ENCODE data around the gene IL11.

The IL11 gene

DNA sequence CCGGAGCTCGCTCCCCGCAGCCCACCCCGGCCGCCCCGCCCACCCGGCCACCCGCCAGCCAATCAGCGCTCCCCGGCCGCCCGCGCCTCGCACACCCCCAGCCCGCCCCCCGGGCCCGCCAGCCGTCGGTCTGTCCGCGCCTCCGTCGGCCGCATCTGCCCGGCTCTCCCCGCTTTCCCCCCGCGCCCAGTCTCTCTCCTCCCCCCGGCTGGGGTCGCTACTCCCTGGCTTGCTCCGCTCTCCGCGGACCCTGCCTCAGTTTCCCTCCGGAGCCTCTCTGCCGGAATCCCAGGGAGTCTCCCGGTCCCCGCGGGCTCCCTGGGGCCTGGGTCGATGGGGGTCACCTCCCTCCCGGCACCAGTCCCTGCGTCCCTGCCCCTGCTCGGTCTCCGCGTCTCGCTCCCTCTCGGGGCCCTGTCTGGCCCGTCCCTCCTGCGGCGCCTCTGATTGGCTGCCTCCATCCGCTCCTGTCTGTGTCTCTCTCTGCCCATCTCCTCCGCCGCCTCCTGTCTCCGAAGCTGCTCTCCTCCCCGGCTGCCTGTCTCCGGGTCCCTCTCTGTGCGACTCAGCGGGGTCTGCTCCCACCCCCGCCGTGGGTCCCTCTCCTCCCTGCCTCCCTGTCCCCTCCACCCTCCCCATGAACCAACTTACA lies 484 bp downstream of the IL11 start:
- peak; percentile 90 for DNase-seq

GRCh38 chr19:55368701-55369563 lies 1.3 kb downstream of the IL11 start:
- DNase-seq = no peak

- DNase-seq = no peak
Observed at GRCh38 chr19:55368106-55368505, 2.2 kb downstream of the IL11 start.

DNA sequence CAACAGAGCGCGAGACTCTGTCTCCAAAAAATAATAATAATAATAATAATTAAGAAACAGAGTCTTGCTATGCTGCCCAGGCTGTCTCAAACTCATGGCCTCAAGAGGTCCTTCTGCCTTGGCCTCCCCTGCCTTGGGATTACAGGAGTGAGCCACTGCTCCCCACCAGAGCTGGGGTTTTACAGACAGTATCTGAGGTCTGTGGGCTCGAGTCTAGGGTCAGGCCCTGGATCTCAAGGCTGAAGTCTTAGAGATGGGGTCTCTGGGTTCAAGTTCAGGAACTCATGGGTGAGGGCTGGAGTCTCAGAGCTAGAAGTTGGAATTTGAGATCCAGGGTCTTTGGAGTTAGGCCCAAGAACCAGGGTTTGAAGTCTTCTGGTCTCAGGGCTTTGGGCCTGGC lies 3.5 kb downstream of the IL11 start:
- no peak for DNase-seq

DNA sequence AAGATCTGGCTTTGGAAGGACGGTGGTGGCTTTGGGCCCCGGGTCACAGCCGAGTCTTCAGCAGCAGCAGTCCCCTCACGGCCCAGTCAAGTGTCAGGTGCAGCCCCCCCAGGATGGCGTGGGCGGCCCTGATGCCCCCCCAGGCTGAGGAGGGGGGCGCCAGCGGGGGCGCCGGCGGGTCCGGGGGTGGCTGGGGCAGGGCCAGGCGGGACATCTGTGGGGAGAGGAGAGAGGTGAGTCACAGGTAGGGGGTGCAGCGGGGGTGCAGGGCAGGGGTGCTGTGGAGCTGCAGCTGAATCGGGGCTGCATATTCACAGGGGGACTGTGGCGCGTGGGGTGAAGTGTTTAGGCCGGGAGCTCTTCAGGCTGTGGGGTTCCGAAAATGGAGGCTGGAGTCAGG lies 4.3 kb downstream of the IL11 start:
- no peak for DNase-seq

DNA sequence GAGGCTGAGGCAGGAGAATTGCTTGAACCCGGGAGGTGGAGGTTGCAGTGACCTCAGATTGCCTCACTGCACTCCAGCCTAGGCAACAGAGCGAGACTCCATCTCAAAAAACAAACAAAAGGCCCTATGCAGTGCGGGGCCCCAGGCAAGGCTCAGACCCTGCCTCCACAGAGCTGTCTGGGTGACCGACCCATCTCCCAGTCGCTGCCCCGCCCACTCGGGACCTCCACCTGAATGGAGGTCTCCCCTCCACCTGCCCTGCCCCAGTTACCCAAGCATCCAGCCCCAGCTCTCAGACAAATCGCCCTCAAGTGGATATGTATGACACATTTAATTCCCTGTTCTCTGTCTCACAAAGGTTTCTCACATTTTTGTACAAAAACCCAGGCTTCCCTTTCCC lies 5.0 kb downstream of the IL11 start:
- no peak for DNase-seq

GRCh38 chr19:55362990-55363716 lies 7.1 kb downstream of the IL11 start, which contains the start of gene GARIN5B:
GARIN5B (minus strand) TSS chr19:55363260; CDS start chr19:55363066, 194 bp downstream.
- DNase-seq = no peak

DNA sequence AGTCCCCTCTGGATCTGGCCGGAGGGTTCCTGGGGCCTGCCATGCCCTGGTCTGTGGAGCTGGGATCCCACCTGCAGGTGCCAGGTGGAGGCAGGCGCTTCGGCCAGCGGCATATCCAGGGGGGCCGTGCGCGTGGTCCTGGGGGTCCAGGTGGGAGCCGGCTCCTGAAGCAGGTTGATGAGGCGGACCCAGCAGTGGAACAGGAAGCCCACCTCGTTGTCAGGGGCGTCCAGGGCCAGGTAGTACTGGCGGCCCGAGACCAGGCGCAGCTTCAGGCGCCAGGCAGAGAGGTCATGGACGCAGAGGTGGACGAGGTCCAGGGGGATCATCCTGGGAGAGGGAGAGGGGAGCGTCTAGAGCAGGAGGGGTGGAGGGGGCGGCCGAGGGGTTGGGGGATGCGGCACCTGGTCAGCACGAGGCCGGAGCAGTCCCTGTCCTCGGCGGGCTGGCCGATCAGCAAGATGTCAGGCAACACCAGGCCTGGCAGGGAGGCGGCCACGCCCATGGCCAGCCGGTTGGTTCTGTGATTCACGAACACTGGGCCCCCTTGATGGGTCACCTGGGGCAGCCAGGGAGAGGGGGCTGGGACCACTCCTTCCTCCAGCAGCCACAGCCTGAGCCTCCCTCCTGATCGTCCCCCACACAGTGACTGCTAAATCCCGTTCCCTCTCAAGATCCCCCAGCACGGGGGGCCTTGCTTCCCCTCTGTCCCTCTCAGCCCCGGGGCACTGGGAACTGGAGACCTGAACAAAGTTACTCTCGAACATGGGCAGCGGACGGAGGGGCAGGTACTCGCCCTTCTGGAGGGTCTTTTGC lies 7.9 kb downstream of the IL11 start:
- DNase-seq = no peak

DNA sequence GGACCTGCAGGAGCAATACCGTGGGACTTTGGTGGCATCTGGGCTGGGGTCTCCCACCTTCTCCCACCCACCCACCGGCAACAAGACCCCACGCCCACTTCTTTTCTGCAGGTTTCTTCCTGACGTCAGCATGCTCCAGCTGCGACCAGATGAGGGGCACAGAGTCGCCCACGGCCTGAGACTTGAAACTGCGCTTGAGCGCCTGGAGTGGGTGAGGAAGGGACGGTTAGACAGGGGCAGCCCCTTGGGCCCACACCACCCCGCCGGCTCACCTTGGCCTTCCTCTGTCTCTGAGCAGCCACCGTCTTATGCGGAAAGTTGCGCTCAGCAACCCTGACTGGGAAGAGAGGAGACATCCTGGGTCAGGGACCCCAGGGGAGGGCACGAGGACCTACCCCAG lies 9.4 kb downstream of the IL11 start:
- DNase-seq = no peak

- DNase-seq = no peak
Observed at GRCh38 chr19:55358943-55359908, 11.0 kb downstream of the IL11 start.

DNA sequence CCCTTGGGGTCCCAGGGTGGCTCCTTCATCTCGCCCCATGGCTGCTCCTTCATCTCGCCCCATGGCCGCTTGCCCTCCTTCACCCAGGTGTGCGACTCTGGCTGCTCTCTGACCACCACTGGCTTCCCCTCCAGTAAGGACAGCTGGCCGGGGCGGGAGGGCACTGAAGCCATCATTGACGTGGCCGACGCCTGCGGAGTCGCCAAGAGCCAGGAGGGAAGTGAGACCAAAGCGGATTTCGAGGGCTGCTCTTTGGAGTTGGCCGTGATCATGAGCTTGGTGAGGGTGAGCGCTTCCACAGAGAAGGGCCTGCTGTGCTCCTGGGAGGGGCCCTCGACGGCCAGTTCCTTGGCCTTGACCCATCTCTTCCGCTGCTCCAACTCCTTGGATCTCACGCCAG lies 11.8 kb downstream of the IL11 start:
- DNase-seq = no peak

DNA sequence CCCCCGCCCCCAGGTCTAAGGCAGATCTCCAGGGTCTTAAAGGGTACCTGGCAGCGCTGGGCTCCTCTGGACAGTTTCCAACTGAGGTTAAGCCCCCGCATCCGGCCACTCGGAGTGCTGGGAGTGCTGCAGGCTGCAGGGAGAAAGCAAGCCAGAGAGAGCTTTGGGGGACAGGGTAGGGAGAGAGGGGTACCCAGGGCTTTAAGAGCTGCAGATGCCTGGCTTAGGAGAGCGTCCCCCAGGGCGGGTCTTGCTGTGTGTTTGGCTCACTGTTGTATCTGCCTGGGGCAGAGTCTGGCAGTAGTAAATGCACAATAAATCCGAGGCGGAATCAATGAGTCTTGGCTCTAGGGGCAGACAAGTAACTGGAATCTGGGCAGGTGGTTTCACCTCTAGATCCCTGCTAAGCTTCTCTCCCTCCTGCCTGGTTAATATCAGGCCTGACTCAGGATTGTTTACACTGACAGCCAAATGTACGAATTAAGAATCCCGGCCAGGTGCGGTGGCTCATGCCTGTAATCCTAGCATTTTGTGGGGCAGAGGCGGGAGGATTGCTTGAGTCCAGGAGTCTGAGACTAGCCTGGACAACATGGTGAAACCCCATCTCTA lies 14.9 kb downstream of the IL11 start:
- DNase-seq = no peak

- no peak for DNase-seq
Observed at GRCh38 chr19:55354698-55355212, 15.5 kb downstream of the IL11 start, which contains the start of gene COX6B2. COX6B2 (minus strand) TSS chr19:55354719; CDS start chr19:55354521, 198 bp downstream.

GRCh38 chr19:55353803-55354697 lies 16.2 kb downstream of the IL11 start:
- peak; percentile 83 for DNase-seq

DNA sequence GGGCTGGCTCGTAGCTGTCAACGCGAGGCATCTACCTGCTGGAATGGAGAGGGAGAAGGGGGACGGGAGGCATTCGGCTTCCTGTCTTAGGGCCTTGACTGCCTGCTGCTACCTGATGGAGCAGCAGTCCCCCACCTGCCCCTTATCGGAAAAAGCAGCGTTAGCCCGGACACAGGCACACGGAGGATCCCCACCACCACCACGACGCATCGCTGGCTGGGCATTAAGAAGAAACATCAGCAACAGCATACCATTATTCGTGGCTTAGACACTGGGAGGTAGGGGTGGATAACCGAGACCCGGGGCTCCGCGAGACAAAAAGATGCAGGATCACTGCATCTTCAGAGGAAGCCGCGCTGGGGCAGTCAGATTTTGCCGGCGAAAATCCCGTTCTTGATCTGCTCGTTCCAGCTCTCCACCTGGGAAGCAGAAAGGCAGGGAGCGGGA lies 16.9 kb downstream of the IL11 start:
- DNase-seq = no peak

DNA sequence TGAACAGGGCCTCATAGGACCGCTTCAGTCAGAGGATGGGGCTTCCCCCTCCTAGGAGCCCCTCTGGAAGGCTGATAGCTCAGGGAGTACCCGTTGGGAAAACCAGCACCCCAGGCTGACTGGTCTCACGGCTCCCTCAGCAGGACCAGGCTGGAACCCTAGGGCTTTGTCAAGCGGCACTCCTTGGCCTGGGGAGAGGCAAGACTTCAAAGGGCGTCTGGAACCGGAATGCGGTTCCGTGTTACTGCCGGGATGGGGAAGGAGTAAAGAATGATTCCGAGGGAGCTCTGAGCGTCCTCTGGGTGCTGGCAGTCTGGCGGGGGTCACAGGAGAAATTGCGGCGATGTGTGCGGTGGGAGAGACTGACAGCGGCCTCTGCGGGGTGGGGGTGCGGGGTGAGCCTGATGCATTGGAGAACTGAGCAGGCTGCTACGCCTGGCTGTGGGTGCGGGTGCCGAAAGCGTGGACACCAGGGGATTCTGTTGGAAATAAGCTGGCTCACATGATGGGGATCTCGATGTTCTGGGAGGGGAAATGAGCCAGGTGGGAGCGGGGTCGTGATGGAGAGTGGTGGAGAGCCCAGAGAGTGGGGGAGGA lies 17.6 kb downstream of the IL11 start:
- no peak for DNase-seq

- no peak for DNase-seq
Observed at GRCh38 chr19:55352040-55352439, 18.2 kb downstream of the IL11 start.

DNA sequence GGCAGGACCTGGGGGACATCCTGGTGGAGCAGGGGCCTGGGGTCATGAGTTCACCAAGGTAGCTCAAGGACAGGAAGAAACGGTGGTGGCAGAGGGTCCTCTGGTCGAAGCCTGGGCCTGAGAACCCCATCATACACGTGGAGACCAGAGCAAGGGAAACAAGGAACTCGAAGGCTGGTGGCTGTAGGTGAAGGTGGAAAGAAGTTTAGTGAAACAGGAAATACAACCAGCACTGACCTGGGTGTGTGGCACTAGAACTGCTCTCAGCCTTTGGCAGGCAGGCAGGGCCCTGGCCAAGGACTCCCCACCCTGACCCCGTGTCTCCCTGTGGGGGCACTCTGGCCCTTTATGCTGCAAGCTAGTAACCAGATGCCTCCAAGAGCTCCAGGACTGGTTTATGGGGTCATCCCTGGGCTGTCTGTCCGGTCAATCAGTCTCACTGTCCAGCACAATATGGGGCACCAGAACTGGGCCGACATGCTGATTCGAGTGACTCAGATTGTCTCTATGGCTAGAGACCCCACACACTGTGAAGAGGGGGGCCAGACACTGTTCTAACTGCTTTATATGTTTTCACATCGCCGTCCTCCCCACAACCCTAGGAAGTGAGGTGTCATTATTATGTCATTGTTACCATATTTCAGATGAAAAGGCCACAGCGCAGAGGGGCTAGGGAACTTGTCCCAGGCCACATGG lies 19.5 kb downstream of the IL11 start:
- DNase-seq = no peak

All from NCI-H2227 treated with DMSO at 0.1 percent for 48 hours (cell line).